RCC 7860 (cell line): ENCODE results near the gene MPG.
"Not testable (repeated sequence)": the region's sequence is repeated elsewhere in the genome, so short reads cannot be mapped to it uniquely, and the experiment has no call there.

Experiments
- DNase-seq: peaks from one replicate; pipeline ENCODE4 v3.0.0-alpha.2; 2015; ENCODE audit warnings: low spot score
- FAIRE-seq: peaks from 2 replicates; lab custom pipeline; 2012; peaks lifted over from hg19 to GRCh38; lab: Jason Lieb, UNC

The MPG gene, protein sequence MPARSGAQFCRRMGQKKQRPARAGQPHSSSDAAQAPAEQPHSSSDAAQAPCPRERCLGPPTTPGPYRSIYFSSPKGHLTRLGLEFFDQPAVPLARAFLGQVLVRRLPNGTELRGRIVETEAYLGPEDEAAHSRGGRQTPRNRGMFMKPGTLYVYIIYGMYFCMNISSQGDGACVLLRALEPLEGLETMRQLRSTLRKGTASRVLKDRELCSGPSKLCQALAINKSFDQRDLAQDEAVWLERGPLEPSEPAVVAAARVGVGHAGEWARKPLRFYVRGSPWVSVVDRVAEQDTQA

DNA sequence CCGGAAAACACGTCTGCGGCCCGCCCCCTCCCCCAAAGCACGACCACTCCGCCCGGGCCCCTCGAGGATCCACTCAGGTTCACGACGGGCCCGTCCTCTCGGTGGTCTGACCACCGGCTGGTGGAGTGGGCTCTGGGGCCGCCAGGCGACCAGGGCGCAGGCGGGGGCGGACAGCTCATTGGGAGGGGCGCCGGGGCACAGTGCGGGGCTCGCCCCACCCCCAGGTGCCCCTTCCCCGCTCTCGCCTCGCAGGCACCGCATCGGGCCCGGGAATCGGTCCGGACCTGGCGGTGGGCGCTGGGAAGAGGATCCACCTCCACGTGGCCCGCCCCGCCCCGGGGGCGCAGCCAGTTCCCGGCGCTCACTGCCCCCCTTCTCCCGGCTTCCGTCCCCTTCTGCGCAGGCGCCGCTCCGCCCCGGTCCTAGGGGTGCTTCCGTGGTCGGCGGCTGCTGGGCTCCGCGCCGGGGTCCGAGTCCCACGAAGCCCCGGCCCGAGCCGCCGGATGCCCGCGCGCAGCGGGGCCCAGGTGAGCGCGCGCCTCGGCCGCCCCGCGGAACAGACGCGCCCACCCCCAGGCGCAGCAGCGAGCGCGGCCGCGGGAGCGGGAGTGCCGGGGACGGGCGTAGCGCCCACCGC lies at the start of gene MPG:
MPG (plus strand) TSS at position 419 of the 637 bp plus-strand sequence; CDS start at position 504, 85 bp downstream.
- DNase-seq, result peak; percentile 61
- no peak for FAIRE-seq

DNA sequence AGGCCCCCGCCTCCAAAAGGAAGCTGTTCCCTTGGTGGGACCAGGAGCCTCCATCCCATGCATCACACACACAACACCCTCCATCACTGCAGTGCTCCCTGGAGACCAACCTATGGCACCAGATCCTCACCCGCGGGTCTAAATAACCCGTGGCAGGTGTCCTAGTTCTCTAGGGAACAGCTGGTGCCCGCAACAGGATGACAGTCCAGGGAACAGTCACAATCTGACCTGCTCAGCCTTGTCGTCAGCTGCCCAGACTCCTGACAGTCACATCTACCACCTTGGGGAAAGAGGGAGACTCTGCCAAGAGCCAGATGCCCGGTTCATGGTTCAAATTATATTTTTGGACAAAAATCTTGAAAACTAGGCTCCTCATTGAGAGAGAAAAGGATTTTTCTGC lies 47.4 kb upstream of the MPG start:
- not testable (repeated sequence) for DNase-seq, FAIRE-seq

DNA sequence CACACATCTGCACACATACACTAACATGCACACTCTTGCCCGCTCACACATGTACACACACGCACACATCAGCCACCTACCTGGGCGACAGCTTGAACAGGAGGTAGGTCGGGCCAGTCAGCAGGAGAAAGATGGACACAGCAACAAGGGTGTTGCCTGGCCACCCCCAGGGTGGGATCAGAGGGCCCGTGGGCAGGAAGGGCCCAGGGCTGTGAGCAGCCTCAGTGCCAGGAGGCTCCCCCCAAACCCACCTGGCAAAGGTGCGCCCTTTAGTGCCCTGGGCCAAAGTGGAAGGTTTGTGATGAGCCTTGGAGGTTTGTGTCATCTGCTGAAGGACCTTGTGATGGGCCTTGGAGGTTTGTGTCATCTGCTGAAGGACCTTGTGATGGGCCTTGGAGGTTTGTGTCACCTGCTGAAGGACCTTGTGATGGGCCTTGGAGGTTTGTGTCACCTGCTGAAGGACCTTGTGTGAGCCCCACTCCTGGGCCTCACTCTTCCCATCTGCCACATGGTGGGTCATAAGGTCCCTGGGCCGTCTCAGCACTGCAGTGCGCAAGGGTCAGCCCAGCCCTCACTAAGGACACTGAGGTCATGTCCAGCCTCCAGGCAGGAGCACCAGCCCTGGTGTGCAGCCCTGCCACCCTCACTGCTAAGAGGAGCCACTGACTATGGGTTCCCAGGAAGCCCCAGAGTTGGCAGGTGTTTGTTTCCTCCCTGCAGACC lies 44.7 kb upstream of the MPG start:
- not testable (repeated sequence) for DNase-seq, FAIRE-seq

DNA sequence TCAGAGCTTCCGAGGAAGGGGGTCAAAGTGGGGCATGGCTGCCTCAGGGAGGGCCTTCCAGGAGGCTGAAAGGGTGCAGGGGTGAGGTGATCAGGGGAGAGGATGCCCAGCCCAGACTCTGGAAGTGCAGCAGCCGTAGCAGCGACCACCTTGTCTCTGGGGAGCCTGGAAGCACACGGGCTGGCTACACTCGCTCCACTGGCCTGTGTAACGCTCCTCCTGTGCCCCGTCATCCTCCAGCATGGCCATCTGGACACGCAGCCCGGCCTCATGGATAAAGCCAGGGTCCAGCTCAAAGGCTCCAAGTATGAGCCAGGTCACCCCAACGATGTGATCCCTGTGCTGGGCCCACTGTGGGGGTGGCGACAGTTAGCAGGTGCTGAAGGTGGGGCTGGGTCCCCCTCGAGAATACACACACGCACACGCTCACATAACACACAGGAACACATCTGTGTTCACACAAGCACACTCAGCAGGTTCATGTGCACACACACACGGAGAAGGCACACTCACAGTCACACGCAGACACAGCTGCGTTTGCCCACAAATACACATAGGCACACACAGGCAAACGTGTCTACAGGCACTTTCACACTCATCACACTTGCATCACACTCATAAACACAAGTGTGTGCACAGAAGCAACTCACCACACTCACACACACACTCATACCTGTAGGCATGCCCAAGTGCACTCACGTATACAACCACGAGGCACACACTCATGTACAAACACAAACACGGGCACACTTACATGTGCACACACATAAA lies 44.0 kb upstream of the MPG start:
- no peak for DNase-seq
- FAIRE-seq, result no peak

DNA sequence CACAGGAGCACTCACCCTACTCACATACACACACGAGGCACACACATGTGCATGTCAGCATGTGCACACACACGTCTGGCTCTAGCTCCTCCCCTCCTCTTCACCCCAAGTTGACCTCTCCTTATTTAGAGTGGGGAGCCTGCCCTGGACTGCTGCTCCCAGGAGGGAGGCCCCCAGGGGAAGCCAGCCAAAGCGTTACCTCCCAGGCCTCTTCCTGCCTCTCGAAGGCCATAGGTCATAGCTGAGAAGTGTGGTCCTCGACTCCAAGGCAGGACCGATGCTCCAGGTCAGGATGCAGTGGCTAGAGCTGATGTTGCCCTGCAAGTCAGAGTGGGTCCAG lies 43.4 kb upstream of the MPG start:
- FAIRE-seq, result no peak
- no peak for DNase-seq

DNA sequence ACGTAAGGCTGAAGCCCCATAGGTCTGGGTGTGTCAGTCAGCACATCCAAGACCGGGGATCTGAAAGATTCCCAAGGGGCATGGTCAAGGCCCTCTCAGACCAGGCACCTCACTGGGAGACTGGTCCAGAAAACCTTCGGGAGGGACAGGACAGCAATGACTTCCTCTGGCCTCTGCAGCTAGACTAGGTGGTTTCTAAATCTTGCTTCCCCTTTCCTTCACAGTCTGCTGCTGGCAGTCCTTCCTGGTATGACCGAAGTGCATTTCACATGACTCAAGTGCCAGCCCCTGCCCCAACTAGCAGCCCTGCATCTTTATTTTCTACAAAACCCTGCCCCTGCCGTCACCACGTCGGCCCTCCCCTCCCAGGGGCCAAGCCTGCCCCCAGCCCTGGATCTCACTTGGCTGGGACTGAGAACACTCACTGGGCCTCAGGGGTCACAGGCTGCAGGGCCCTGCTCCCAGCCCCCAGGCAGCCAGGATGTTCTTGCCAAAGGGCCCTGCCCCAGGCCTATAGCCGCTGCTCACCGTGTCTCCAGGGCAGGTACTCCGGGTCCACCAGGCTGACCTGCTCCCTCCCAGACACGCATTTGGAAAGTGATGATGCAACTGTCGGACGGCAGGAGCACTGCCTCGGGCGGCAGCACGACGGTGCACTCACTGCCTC lies 42.9 kb upstream of the MPG start:
- DNase-seq (no peak), FAIRE-seq (no peak)

DNA sequence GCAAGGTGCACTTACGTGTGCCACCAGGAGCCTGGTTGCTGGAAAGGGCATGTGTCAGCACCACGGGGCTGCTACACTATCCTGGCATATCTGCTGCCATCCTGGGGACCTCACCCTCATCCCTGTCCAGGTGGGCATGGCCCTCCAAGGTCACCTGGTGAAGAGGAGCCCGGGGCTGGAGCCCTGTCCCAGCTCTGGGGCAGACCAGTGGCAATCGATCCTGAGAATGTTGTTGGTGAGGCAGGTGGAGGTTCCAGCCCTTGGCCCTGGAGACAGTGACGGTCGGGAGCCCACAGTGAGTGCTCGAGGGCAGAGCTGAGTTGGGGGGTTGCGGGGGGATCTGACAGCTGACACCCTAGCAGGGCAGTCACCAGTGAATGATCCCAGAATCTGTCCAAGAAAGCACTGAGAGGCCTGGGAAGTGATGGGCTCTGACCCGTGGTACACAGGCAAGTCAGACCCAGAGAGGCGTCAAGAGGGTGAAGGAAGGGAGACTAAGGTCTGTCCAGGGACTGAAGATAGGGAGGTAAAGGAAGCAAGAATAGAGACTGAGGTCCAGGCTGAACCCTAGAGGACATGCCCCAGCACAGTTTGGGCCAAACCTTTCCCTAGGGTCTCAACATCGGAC lies 42.2 kb upstream of the MPG start:
- no peak for DNase-seq
- FAIRE-seq, result no peak

DNA sequence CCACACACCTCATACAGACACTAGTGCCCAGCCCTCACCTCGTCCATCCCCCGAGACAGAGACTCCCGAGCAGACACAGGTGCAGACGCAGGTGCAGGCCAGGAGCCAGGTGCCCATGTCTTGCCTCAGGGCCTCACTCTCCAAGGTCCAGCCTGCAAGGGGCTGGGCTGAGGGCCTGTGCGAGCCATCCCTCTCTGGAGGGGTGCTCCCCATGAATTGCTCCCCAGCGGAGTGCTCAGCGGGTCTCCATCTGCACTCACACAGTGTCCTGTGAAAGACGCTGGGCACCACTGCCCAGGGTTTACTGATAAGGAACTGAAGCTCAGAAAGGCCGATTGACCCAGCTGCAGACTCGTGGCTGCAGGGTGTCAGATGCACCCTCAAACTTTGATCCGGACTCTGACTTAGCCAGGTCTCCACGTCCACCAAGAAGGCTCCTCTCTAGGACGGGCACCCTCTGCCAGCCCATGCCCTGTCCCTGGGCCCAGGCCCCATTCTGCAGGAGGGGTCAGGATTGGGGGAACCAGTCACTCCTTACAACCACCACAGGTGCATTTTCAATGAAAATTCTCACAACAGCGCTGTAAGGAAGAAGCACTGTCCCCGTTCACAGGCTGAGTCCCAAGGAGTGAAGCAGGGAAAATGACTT lies 41.6 kb upstream of the MPG start:
- FAIRE-seq (no peak), DNase-seq (no peak)

DNA sequence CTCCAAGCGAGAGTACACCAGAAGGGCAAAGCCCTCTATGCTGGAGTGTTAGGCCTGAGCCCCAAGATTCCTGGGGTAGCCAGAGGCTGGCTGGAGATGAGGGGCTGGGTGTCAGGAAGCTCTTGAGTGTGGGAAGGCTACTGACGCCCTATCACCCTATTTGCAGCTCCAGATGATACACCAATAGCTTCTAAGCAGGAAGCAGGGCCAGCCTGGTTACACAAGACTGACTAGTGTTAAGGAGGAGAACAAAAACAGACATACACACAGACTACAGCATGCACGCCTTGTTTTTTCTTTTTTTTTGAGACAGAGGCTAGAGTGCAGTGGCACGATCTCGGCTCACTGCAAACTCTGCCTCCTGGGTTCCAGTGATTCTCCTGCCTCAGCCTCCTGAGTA lies 40.5 kb upstream of the MPG start:
- no peak for FAIRE-seq

DNA sequence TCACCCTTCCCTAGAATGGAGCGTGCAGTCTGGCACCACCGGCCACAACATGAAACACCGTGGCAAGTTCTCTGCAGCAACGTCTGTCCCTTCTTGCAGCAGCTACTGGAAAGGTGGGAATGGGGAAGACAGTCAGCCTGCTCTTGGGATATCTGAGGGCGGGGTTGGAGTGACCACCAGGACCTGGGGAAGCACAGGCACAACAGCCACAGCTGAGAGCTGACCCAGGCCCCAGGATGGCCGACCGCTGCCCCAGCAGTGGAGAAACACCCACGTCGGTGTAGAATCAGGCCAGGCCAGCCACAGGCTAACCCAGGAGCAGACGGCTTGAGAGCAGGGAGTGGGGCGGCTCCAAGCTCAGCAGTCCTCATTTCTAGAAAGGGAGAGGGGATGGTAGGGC lies 39.8 kb upstream of the MPG start:
- not testable (repeated sequence) for FAIRE-seq, DNase-seq

More for the DNA sequence above, 40.5 kb upstream of the MPG start:
- no peak for DNase-seq

DNA sequence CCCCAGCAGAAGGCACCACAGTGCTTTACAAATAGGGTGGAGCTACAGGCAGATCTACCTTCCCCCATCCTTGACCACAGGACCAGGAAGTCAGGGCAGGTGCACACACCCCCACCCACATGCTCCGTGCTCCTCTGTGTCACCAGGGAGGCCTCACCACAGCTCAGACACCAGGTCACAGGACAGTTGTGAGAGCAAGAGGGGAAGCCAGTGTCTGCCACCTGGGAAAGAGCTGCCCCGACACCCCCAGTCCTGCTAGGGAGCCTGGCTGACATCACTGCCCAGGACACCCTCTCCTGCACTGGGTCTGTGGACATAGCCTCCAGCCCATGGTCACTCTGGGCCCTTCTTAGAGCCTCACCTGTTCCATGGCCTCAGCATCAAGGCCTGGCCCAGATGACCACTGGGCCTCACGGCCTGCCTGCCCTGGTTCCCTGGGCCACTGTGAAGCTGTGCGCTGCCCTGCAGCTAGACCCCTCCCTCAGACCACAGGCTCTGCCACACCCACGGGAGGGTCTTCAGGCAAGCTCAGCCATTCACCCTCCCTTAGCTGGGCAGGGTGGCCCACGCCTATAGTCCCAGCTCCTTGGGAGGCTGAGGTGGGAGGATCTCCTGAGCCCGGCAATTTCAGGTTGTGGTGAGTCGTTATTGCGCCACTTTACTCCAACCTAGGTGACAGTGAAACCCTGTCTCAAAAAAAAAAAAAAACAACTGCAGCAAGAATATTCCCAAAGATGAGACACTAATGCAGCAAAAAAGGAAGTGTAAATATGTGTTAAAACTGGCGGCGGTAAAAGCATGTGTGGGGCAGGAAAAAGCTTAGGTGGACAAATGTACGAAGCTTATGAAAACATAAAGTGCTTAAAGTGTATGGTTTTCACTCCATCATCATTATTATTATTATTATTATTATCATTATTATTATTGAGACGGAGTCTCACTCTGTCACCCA lies 38.8 kb upstream of the MPG start:
- no peak for FAIRE-seq
- DNase-seq, result peak; percentile 8

DNA sequence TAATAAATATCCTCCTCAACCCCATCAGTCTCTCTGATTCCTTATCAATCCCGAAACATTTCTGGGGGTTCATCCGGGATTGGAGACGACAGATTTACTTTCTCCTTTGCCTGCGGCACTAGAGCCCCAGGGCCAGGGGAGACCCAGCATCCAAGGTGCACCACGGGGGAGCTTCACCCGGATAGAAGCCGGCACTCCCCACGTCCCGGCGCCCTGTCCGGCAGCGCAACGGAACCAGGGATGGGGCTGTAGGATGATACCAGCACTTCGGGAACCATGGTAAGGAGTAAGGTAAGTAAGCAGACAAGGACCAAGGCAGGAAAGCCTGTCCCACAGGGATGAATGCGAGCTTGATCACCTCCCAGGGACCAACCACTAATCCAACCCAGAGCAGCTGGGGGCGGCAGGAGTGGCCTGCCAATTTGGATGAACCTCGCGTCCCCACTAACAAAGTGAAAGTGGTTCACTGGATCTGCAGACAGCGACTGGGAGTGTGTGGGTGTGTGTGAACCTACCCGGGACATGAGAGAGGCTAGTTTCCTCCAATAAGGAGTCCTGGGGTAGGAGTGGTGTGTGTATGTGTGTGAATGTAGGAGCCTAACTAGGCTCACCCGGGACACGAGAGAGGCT lies 36.5 kb upstream of the MPG start:
- DNase-seq (no peak), FAIRE-seq (no peak)

DNA sequence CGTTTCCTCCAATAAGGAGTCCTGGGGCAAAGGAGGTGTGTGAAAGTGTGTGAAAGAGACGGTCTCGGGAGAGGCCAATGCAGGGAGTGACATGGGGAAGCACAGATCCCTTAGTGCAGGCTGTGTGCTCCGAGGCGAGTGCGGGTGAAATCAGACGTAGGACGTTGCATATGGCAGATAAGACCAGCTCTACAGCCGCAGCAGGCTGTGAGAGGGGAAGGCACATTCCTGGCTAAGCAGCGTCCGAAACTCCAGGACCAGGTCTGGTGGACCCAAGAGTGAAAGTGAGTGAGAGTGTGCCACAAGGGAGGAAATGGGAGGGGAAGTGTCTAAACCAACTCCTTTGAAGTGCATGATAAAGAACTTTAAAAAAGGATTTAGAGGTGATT lies 36.0 kb upstream of the MPG start:
- FAIRE-seq, result no peak
- no peak for DNase-seq

DNA sequence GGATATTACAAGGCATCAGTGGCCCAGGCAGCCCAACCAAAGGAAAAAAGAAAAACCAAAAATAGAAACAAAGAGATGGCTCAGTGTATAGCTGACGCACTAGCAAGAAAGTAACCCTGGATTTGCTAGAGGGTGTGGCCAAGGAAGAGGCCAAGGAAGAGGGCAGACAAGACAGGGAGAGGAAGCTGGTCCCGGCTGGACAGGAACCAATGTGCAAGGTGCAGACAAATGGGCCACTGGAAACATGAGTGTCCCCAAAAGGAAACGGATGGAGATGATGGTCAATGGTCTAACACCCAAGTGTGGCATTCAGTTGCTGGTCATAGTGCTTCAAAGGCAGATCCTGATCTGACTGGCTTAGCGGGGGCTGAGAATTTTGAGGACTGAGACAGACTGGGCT lies 35.3 kb upstream of the MPG start:
- DNase-seq (no peak), FAIRE-seq (no peak)

DNA sequence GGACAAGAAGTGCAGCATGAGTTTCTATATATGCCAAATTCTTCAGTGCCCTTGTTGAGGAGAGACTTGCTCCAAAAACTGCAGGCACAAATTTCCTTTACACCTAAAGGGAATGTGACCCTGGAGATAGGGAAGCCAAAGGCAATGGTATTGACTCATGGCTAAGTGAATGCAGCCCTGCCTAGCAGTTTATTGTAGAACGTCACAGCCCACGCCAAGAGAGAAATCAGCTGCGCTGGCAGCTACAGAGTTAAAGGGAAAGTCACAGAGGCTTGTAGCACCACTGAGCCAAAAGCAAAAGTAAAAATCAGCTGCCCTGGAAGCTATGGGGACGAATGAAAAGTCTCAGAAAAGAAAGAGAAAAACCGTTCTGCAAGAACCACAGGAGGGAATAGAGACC lies 34.7 kb upstream of the MPG start:
- no peak for FAIRE-seq
- DNase-seq, result no peak

DNA sequence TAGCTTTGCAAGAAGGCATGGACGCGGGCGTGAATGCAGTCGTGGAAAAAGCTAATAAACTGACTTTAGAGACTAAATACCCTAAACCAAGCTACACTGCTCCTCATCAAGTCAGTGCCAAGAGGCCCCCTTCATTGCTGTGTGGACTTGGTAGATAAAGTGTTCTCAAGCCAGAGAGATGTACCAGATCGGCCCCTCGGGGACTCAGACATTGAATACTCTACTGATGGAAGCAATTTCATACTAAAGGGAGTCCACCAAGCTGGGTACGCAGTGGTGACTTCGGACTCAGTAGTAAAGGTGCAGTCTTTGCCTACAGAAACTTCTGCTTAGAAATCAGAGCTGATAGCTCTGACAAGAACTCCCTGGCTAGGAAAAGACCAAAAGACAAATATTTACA lies 33.4 kb upstream of the MPG start:
- DNase-seq (no peak), FAIRE-seq (no peak)

DNA sequence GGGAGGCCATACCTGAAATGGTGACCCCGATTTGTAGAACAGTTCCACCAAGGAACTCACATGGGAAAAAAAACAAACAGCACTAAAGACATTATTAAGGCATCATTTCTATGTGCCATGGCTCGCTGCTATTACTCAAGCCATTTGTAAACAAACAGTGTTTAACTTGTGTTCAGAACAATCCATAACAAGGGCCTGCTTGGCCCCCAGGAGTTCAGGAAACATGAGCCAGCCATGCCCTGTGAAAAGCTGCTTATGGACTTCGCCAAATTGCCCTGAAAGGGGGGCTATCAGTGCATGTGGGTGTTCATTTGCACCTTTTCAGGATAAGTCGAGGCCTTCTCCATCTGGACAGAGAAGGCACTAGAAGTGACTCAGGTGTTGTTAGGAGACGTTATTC lies 32.6 kb upstream of the MPG start:
- DNase-seq (no peak), FAIRE-seq (no peak)

DNA sequence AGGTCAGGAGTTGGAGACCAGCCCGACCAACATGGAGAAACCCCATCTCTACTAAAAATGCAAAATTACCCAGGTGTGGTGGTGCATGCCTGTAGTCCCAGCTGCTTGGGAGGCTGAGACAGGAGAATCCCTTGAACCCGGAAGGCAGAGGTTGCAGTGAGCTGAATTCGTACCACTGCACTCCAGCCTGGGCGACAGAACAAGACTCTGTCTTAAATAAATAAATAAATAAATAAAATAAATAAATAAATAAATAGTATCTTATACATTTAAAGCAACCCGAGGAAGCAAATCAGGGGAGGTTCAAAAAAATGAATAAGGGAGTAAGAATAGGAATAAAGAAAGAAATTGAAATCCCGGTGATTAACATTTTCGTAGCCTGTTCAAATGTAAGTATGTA lies 31.5 kb upstream of the MPG start:
- not testable (repeated sequence) for DNase-seq, FAIRE-seq
